Lower leg skin (tissue), 3 donors: Measurements from ENCODE around the gene PPME1.

Experiments used
- CTCF ChIP-seq, 3 donors: fragments of 450-650 bp; IDR thresholded peaks; one replicate each; pipeline ENCODE4 v1.5.1; 2016; ENCODE audit warnings: antibody characterized with exemption in 3 of 3, mild to moderate bottlenecking in 3 of 3, moderate library complexity in 2 of 3
- POLR2A ChIP-seq, 2 donors: fragments of 450-650 bp; IDR thresholded peaks; one replicate each; pipeline ENCODE4 v1.6.1; 2016 to 2017; ENCODE audit warnings: antibody characterized with exemption in 2 of 2, mild to moderate bottlenecking in 1 of 2, moderate library complexity in 1 of 2

- TF ChIP-seq CTCF (IDR thresholded peaks at IDR 0.05) = no peak
- TF ChIP-seq POLR2A (IDR thresholded peaks at IDR 0.05) = no peak
Measured at GRCh38 chr11:74269161-74269811, 98.2 kb downstream of the PPME1 start.
